CD4-positive, alpha-beta T cell treated with Interleukin-4 for 1 hour (primary cell): ENCODE data around the gene MACC1.

ENCODE experiments used
- DNase-seq, 2 donors: peaks; one replicate each; pipeline ENCODE4 v3.0.0-alpha.2; 2020 to 2022

MACC1 gene

GRCh38 chr7:20206104-20206896 is 10.9 kb downstream of the MACC1 start:
- DNase-seq: no peak

DNA sequence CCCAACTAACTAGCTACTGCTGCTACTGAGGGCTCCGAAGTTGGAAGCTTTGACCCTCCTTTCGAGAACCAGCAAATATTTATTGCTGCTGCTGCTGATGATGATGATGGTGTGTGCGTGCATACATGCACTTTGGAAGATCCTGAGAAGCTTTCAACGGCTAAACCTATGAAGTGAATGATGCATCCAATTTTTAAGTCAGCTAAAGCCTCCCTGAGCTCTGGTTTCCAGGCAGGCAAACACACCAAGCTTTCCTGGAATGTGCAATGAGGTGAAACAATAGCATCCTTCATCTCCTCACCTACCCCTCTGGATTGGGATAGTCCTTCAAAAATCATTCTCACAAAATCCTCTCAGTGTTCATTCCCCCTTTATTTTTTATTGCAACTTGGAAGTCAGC is 13.9 kb downstream of the MACC1 start:
- no peak for DNase-seq

- peak in 1 of 2 donors; percentile 45 for DNase-seq
Measured at GRCh38 chr7:20201380-20201779, 15.8 kb downstream of the MACC1 start.

- DNase-seq: no peak
Measured at GRCh38 chr7:20200971-20201370, 16.2 kb downstream of the MACC1 start.

- no peak for DNase-seq
Measured at GRCh38 chr7:20200361-20200760, 16.8 kb downstream of the MACC1 start.

GRCh38 chr7:20199015-20199737 is 18.0 kb downstream of the MACC1 start:
- DNase-seq: peak; percentile 35 to 80

- DNase-seq: no peak
Measured at GRCh38 chr7:20198260-20198659, 18.9 kb downstream of the MACC1 start.

- no peak for DNase-seq
Measured at GRCh38 chr7:20197837-20198236, 19.3 kb downstream of the MACC1 start.

- no peak for DNase-seq
Measured at GRCh38 chr7:20197125-20197748, 19.9 kb downstream of the MACC1 start.

- DNase-seq: no peak
Measured at GRCh38 chr7:20194343-20194995, 22.7 kb downstream of the MACC1 start.

GRCh38 chr7:20193873-20194272 is 23.3 kb downstream of the MACC1 start:
- no peak for DNase-seq

GRCh38 chr7:20193242-20193777 is 23.9 kb downstream of the MACC1 start:
- DNase-seq: no peak

DNA sequence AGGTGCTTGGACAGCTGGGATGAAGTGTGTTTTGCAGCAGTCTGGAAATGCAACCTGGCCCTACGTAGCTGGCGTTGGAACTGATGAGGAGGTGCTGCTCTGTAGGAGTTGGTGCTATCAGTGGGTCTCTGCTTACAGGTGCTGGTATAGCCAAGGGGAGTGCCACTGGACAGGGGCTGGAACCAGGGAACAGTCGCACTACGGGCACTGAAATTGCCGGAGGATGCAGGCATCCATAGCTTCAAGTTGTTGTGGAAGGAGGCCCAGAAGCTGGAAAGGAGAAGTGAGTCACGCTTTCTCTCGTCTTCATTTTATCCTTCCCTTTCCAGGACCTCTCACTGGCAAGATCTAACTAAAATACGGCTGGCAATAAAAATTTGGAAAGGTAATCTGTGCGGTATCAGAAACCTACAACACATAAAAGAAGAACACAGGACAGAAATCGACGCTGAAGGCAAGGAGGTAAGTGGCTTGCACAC is 25.8 kb downstream of the MACC1 start:
- DNase-seq: no peak

GRCh38 chr7:20190560-20191390 is 26.4 kb downstream of the MACC1 start:
- DNase-seq: no peak

- no peak for DNase-seq
Measured at GRCh38 chr7:20189852-20190251, 27.3 kb downstream of the MACC1 start.

GRCh38 chr7:20188567-20188966 is 28.6 kb downstream of the MACC1 start:
- DNase-seq: no peak

DNA sequence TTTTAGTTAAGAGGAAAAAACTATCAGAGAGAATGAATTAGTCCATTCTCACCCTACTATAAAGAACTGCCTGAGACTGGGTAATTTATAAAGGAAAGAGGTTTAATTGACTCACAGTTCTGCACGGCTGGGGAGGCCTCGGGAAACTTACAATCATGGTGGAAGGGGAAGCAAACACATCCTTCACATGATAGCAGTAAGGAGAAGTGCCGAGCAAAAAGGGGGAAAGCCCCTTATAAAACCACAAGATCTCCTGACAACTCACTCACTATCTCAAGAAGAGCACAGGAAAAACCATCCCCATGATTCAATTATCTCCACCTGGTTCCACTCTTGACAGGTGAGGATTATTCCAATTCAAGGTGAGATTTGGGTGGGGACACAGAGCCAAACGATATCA is 29.3 kb downstream of the MACC1 start:
- DNase-seq: peak in 1 of 2 donors; percentile 25

GRCh38 chr7:20185988-20186387 is 31.2 kb downstream of the MACC1 start:
- no peak for DNase-seq

DNA sequence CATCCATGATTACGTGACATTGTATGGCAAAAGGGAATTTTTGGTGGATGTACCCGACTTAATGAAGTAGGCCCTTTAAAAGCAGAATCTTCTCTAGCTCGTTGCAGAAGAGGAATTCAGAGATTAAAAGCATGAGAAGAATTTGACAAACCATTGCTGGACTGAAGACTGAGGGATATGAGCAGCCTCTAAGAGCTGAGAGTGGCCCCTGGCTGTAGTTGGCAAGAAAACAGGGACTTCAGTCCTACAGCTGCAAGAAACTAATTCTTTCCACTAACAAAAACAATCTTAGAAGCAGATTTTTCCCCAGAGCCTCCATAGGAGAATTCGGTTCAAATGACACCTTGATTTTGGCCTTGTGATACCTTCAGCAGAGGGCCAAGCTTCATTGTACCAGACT is 34.1 kb downstream of the MACC1 start:
- no peak for DNase-seq

DNA sequence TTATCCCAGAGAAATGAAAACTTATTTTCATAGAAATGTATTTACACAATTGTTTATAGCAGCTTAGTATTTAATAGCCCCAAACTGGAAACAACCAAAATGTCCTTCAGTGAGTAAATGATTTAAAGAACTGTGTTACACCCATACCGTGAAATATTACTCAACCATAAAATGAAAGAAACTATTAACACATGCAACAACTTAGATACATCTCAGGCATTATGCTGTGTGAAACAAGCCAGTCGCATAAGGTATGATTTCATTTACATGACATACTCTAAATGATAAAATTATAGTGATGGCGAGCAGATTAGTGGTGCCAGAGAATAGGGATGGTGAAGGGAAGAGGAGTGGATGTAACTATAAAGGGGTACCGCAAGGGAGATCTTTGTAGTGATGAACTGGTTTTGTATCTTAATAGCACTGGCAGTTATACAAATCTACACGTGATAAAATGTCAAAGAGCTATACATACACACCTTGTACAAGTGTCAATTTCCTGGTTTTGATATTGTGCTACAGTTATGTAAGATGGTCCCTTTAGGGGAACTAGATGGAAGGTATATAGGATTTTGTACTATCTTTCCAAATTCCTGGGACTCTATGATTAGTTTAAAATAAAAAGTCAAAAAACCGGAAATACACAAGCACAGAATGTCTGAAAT is 40.5 kb downstream of the MACC1 start:
- DNase-seq: no peak

GRCh38 chr7:20173828-20174227 is 43.4 kb downstream of the MACC1 start:
- DNase-seq: no peak
